ENCODE measurements around the gene WDR5.

DNA sequence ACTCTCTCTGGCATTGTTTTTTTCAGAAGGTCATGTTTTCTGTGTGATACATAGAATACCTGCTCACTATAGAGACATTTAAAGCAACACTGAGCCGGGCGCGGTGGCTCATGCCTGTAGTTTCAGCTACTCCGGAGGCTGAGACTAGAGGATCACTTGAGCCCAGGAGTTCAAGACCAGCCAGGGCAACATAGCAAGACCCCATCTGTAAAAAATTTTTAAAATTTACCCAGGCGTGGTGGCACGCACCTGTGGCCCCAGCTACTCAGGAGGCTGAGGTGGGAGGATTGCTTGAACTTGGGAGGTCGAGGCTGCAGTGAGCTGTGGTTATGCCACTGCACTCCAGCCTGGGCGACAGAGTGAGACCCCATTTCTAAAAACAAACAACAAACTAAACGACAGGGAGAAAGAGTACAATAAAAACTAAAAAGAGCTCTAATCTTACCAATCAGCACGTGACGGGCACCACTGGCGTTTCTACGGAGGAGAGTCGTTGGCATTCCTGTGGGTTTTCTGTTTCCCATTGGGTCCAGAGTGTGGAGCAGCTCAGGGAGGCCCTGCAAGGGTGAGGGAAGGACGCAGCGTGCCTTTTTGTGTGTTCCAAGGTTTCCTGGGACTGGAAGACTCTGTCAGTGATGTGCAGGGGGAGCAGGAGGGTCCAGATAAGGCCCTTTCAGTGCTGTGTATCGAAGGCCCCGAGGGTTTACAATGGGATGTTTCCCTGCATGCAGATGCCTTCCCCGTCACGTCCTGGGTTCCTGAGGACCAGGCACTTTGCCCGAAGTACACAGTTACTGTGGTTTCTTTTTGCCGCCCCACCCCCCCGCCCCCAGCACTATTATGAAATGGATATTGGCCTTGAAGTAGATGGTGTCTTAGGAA is 35.7 kb downstream of the WDR5 start:
- TF ChIP-seq JUNB (IDR thresholded peaks at IDR 0.05; ENCODE audit: unreplicated experiment) = no peak
- TF ChIP-seq, protein P1, sequence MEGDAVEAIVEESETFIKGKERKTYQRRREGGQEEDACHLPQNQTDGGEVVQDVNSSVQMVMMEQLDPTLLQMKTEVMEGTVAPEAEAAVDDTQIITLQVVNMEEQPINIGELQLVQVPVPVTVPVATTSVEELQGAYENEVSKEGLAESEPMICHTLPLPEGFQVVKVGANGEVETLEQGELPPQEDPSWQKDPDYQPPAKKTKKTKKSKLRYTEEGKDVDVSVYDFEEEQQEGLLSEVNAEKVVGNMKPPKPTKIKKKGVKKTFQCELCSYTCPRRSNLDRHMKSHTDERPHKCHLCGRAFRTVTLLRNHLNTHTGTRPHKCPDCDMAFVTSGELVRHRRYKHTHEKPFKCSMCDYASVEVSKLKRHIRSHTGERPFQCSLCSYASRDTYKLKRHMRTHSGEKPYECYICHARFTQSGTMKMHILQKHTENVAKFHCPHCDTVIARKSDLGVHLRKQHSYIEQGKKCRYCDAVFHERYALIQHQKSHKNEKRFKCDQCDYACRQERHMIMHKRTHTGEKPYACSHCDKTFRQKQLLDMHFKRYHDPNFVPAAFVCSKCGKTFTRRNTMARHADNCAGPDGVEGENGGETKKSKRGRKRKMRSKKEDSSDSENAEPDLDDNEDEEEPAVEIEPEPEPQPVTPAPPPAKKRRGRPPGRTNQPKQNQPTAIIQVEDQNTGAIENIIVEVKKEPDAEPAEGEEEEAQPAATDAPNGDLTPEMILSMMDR (conservative IDR thresholded peaks at IDR 0.05; ENCODE audit: low read depth in 2 of 2) = no peak
- no peak for TF ChIP-seq EZH2 (IDR thresholded peaks at IDR 0.05; ENCODE audit: low read depth, unreplicated experiment)
- no peak for TF ChIP-seq EZH2phosphoT487 (IDR thresholded peaks at IDR 0.05; ENCODE audit: unreplicated experiment)
- no peak for TF ChIP-seq POLR2AphosphoS5 (IDR thresholded peaks at IDR 0.05; ENCODE audit: low read depth)
- TF ChIP-seq CREB1 (CRISPR knock-in tag; IDR thresholded peaks at IDR 0.05; ENCODE audit: low read depth) = no peak
- TF ChIP-seq, protein P2, sequence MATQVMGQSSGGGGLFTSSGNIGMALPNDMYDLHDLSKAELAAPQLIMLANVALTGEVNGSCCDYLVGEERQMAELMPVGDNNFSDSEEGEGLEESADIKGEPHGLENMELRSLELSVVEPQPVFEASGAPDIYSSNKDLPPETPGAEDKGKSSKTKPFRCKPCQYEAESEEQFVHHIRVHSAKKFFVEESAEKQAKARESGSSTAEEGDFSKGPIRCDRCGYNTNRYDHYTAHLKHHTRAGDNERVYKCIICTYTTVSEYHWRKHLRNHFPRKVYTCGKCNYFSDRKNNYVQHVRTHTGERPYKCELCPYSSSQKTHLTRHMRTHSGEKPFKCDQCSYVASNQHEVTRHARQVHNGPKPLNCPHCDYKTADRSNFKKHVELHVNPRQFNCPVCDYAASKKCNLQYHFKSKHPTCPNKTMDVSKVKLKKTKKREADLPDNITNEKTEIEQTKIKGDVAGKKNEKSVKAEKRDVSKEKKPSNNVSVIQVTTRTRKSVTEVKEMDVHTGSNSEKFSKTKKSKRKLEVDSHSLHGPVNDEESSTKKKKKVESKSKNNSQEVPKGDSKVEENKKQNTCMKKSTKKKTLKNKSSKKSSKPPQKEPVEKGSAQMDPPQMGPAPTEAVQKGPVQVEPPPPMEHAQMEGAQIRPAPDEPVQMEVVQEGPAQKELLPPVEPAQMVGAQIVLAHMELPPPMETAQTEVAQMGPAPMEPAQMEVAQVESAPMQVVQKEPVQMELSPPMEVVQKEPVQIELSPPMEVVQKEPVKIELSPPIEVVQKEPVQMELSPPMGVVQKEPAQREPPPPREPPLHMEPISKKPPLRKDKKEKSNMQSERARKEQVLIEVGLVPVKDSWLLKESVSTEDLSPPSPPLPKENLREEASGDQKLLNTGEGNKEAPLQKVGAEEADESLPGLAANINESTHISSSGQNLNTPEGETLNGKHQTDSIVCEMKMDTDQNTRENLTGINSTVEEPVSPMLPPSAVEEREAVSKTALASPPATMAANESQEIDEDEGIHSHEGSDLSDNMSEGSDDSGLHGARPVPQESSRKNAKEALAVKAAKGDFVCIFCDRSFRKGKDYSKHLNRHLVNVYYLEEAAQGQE (IDR thresholded peaks at IDR 0.05; ENCODE audit: unreplicated experiment) = no peak
